ENCODE results near the gene KCNMA1.

The KCNMA1 gene

DNA sequence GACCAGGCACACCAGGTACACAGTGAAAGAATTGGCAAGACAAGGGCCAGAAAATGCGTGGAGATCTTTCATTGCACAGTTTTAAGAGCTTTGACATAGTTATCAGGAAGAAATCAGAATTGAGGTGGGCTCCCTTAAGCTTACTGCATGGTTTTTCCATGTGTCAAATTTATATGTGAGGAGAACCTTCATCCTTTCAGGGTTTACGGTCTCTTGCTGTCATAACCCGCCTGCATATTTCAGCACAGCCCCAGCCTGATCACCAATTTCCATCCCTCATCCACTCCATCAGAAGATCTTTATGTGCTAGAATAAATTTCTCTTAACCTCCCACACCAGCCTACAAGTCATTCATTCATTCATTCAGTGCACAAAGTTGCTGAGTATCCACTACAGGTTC is 373.1 kb downstream of the KCNMA1 start:
- in situ Hi-C loops (cut with MboI; ENCODE audit: low pct_unique_long_range_greater_than_20kb, low sequenced_read_pairs): no loop called here
- DNase-seq: no peak

DNA sequence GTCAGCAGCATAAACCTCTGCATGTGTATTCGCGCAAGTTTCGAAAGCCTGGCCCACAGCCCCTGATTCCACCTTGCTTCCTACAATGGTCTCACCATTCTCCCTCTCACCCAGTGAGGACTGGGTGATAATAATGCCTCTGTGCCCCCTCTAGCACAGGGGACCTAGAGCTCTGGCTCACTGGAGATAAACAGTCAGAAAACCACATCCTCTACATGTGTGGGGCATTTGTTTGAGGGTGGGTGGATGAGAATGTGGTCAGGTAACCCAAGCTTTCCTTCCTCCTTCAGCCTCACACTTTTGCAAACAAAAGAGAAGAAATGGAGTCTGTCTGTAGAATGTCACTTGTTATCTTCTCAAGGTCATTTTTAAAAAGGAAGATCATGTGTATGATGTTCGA is 373.5 kb downstream of the KCNMA1 start:
- in situ Hi-C loops (cut with MboI; ENCODE audit: low pct_unique_long_range_greater_than_20kb, low sequenced_read_pairs): no loop called here
- DNase-seq: peak; percentile 11

DNA sequence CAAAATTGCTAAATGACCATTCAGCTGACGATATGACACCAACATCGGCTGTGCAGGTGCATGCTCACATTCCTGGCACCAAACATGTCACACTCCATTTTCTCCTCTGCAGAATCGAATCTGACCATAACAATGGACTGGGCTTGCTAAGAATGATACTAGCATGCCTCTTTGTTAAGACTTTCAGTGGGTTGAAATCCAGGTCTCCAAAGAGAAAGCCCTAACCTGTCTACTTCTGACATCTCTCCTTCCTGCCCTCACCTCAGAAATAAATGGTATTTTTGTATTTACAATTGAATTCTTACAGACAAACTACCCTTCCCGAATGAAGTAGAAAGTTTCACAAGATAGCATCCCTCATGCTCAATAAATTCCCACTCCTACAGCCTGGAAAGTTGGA is 373.9 kb downstream of the KCNMA1 start:
- DNase-seq: no peak
- in situ Hi-C loops (cut with MboI; ENCODE audit: low pct_unique_long_range_greater_than_20kb, low sequenced_read_pairs): no loop called here

DNA sequence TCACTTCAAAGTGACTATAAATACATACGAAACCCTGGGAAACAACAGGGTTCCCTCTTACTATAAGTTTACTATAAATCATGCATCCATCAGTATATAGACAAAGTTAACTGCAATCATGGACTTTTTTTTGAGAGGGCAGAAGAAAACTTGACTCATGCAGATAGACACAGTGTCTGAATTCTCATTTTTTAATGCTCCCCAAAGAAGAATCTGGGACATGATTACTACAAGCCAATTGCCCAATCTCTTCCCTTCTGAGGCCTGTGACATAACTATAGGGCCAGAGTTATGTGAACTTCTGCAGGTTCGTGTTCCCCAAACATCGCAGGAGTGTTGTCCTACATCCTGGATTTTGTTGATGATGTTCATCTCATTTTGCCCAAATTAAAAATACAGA is 376.5 kb downstream of the KCNMA1 start:
- in situ Hi-C loops (cut with MboI; ENCODE audit: low pct_unique_long_range_greater_than_20kb, low sequenced_read_pairs): no loop called here

DNA sequence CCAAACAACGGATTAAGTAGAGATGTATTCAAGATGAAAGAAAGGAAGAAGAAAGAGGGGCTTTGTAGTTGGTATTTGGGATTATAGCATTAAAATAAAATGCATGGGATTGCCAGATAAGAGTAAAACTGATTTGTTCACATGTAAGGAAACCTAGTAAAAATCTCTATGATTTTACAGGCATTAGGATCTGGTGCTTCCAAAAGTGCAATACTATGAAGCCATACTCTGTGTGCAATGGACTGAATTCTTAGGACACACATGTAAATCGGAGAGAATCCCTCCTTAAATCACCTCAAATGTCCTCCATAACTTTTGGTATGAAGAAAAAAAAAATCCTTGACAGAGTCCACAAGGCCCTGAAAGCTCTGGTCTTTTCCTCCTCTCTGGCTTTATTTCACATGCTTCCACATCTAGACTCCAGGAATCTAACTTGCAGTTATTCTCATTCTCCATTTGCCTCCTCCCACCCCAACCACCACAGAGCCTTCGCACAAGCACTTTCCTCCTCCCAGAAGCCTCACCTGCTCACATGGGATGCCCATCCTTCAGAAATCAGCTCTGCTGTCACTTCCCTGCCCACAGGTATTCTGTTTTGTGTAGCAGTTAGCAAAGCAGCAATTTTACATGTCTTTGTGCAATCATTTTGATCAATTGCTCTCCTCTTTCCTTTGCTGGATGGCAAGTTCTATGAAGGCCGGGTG is 378.3 kb downstream of the KCNMA1 start:
- in situ Hi-C loops (cut with MboI; ENCODE audit: low pct_unique_long_range_greater_than_20kb, low sequenced_read_pairs): no loop called here

More for the DNA sequence above, 376.5 kb downstream of the KCNMA1 start:
- DNase-seq: no peak

DNA sequence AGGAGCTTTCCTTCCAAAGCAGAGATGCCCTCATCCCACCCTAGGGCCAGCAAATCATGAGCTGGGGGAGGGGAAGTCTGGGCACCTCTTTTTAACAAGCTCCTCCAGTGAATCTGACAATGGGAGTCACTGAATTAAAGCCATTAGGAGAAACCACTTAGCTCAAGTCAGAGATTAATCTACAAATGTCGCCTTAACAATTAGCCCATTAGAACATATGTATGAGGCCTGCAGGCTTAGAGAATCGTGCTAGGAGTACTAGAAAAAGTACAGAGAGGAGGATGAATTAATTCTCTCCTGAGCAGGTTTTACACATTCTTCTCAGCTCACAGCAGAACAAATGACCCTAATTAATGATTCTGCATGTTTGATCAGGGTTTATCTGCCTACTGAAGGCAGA is 381.3 kb downstream of the KCNMA1 start:
- in situ Hi-C loops (cut with MboI; ENCODE audit: low pct_unique_long_range_greater_than_20kb, low sequenced_read_pairs): no loop called here
- DNase-seq: no peak

More for the DNA sequence above, 378.3 kb downstream of the KCNMA1 start:
- DNase-seq: no peak

DNA sequence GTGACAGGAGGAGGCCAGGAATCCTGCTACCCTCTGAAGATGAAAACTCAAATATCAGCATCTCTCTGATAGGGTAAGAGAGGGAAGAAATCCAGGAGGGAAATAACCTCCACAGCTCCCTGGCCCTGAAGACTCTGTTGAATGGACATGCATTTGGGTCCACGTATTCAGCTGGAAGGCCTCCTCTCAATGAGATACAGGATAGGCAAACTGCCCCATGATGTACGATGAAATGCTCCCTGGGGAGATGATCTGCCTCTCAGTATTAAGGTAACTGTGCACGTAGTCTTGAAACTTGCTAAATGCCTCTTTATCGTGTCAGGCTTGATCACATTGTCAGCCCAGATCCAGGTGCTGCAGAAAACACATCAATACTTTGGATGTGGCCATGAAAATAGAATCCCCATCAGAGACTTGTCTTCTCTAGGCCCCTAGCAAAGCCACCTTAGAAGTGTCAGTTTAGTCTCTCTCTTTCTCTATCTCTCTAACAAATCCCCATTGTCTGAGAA is 384.0 kb downstream of the KCNMA1 start:
- no peak for DNase-seq
- in situ Hi-C loops (cut with MboI; ENCODE audit: low pct_unique_long_range_greater_than_20kb, low sequenced_read_pairs): no loop called here

DNA sequence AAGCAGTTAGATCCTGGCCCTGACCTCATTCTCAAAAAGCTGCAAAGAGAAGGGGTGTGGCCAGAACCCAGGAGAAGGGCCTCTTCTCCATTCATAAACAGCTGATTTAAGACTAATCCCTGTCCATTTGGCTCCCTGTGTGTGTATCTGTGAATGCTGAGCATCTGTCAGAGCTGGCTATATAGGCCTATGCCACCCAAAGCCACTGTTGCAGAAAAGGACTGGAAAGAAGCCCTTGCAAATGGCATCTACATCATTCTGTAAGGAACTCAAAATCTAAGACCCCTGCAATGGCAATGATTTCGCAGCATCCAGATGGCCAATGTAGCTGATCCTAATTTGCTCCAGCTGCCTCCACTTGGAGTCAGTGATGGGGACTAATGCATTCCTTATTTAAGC is 384.5 kb downstream of the KCNMA1 start:
- in situ Hi-C loops (cut with MboI; ENCODE audit: low pct_unique_long_range_greater_than_20kb, low sequenced_read_pairs): no loop called here
- no peak for DNase-seq

DNA sequence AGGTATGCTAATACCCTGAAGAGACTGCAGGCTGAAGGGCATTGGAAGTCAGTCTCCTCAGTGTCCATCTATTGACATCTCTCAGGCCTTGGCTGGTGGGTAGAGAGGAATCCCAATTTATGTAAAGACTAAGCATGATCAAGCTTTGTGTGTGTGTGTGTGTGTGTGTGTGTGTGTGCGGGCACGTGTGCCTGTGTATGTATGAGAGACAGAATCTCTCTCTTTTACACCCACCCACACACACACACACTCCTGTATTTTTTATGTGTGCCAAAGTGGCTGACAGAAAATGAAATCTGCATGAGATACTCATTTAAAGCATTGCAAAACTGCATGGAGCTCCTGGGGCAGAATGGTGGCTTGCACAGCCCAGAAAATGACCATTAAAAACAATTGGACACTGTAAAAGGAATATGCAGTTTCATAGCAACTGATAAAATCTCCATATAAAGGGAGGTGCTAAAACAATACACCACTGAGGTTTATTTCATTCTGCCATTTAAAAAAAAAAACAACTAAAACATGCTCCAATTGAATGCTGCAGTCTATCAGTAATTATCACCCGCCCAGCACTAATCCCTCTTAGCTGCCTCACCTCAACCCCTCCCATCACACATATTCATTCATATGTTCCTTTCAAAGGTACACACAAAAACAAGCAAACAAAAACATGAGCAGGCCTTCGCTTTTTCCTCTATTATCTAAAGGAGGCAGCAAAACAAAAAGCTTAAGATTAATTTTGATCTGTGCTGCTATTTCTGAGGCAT is 385.0 kb downstream of the KCNMA1 start:
- in situ Hi-C loops (cut with MboI; ENCODE audit: low pct_unique_long_range_greater_than_20kb, low sequenced_read_pairs): no loop called here
- DNase-seq: no peak

DNA sequence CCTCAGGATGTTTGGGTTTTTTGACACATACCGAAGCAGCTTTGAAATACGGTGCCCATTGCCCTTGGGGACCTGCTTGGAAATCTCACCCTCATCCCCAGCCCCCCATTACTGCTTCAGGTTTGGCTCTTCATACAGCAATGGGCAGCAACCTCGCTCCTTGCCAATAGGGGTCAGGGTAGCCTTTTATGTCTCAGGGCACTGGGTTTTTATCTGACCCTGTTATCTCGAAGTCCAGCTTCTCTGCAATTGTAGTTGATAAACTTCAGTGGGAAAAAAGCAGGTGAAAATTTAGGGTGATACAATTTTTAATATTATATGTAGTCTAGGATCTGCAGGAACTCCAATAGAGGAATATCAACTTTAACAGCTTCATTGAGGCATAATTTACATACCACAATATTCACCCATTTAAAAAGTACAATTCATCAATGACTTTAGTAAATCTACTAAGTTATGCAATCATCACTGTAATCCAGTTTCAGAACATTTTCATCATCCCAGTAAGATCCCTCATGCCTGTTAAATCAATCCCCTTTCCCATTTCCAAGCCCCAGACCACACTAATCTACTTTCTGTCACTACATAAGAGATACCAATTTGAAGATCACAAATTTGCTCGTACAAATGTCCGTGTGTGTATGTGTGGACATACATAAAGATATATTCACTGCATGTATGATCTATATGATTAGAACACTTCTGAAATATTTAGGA is 386.2 kb downstream of the KCNMA1 start:
- peak; percentile 6 for DNase-seq
- in situ Hi-C loops (cut with MboI; ENCODE audit: low pct_unique_long_range_greater_than_20kb, low sequenced_read_pairs): no loop called here

DNA sequence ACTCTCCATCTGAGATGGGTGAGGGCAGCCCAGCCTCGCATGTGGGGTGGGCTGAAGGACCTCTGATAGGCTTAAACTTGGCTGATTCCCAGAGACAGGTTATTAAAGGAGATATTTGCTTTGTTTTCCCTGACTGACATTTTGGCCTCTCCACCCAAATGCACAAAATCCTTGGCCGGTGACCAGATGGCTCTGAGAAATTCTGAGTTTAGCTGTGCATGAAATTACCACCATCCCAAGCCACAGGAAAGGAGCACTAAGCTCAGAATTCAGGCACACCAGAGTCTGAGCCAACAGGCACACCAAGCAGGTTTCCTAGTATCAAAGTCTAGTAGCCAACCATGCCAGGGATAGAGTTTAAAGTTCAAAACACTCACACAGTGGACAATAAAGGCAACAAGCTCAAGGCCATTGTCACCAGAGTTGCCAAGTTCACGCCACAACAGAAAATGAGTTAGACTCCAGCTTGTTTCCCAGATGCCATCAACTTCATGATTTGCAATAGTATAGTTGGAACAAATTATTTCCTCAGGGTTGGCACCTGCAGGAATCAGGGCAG is 387.6 kb downstream of the KCNMA1 start:
- in situ Hi-C loops (cut with MboI; ENCODE audit: low pct_unique_long_range_greater_than_20kb, low sequenced_read_pairs): no loop called here
- no peak for DNase-seq

DNA sequence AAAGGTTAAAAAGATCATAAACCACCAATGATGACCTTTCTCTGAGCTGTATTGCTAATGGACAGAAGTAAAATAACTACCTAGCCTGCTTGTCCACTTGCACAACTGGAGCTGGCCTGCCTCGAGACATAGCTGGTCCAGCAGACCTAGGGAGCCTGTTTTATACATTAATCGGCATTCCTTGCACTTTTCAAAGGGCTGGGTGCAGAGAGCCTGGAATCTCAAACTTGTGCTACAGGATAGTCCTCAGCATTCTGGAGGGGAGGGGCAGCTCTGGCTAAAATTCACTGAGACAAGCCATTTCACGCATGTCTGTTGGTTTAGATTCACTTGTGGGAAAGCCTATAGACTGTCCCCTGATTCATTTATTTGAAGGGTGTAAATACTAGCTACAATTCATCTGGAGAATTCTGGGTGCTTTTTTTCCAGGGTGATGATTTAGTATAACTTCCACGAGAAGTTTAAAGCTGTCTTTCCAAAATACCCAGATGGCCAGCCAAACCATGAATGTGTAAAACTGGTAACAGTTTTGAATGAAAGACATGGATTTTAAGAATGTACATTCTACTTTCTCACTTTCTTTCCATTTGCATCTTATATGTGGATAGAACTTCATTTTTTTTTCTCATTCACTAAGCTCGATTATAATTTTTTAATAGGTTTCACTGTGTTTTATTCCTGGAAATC is 389.4 kb downstream of the KCNMA1 start:
- in situ Hi-C loops (cut with MboI; ENCODE audit: low pct_unique_long_range_greater_than_20kb, low sequenced_read_pairs): no loop called here

DNA sequence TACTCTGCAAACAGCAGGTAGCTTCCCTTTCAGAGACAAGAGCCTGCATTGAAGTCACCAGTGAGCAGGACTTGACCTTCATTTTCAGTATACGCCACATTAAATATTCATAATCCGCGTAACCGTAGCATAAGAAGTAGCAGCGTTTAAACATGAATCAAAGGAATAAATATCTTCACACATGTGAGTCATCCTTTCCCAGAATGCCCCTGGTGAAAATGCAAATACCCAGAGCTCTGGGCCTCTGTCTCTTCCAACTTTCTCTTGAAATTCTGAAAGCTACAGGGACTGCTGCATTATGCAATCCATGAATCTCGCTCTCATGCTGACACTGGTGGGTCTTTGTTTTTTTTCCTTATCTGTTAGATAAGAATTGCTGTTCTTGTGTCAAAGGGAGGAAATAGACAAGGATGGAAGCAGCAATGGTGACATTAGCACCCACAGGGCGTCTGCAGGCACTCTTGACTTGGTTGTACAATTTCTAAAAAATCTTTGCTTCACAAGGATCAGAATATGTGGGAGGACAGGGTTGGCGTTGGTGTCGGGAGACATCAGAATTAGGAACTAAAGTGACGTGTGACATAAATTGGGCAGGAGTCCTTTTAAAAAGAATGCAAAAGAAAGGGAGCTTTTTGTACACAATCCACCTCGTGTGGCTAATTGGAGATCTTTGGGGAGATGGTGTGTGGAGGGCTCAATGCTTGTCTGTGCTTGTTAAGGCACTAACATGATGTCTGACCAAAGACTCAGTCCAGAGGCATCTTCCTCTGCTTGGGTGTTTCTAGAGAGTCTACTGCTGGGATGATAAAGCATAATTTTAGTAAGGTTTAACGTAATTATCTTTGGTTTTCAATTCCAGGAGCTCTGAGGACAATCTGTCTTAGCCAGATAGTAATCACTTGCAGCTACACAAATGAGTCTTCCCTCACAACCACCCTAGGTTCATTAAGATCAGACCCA is 390.3 kb downstream of the KCNMA1 start:
- no peak for DNase-seq
- in situ Hi-C loops (cut with MboI; ENCODE audit: low pct_unique_long_range_greater_than_20kb, low sequenced_read_pairs): no loop called here

More for the DNA sequence above, 389.4 kb downstream of the KCNMA1 start:
- DNase-seq: no peak

DNA sequence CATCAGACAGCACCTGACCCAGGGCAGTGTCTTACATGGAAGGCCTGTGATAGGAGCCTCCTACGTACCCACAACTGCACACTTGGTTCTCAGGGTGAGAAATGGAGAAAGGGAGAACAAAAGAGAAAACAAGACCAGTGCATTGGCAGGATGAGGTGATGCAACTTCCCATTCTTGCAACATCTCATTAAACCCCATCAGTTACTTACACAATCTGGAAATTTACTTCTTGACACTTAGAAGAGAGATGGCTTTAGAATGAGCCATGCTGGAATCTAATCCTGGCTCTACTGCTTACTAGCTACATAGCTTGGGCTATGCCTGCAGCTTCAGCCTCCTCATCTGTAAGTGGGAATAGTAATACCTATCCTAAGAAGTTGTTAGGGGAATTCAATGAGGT is 391.7 kb downstream of the KCNMA1 start:
- peak; percentile 13 for DNase-seq
- in situ Hi-C loops (cut with MboI; ENCODE audit: low pct_unique_long_range_greater_than_20kb, low sequenced_read_pairs): no loop called here

DNA sequence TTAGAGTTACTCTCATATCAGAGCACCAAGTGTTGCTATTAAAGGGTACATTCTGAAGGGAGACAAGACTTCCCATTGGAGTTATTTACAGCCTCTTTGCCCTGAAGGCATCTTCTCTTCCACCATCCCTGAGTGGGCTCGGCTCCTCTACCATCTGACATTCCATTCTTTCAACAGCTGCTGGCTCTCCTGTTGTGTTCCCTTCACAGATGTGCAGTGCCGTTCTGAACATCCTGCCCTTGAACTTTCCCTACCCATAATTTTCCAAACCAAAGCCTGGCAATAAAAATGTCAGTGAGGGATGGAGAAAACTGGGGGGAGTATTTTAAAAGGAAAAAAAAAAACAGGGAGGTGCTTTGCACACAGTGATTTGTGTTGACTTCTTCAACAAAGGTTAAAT is 392.9 kb downstream of the KCNMA1 start:
- in situ Hi-C loops (cut with MboI; ENCODE audit: low pct_unique_long_range_greater_than_20kb, low sequenced_read_pairs): no loop called here
- DNase-seq: no peak

DNA sequence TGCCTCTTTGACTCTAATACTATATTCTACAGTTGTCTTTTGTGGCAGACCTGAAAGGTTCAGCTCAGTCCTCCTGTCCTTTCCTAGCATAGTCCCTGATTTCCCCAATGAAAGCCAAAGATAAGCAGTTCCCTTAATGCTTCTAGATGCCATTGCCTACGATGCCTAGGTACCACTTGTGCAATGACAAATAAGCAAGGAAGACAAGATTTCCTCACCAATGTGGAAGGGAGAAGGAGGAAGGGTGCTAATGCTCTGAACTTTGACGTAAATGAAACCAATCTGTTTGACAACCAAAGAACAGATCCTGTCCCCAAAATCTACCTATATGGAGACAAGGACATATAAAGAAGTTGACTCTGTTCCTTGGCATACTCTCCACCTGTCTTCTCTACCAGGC is 393.3 kb downstream of the KCNMA1 start:
- in situ Hi-C loops (cut with MboI; ENCODE audit: low pct_unique_long_range_greater_than_20kb, low sequenced_read_pairs): no loop called here

DNA sequence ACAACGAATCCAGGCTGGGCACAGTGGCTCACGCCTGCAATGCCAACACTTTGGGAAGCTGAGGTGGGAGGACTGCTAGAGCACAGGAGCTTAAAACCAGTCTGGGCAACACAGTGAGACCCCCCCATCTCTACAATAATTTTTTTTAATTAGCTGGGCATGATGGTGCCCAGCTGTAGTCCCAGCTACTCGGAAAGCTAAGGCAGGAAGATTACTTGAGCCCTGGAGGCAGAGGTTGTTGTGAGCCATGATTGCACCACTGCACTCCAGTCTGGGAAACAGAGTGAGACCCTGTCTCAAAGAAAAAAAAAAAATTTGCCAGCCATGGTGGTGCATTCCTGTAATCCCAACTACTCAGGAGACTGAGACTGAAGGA is 396.3 kb downstream of the KCNMA1 start:
- DNase-seq: no peak
- in situ Hi-C loops (cut with MboI; ENCODE audit: low pct_unique_long_range_greater_than_20kb, low sequenced_read_pairs): no loop called here

More for the DNA sequence above, 393.3 kb downstream of the KCNMA1 start:
- no peak for DNase-seq

DNA sequence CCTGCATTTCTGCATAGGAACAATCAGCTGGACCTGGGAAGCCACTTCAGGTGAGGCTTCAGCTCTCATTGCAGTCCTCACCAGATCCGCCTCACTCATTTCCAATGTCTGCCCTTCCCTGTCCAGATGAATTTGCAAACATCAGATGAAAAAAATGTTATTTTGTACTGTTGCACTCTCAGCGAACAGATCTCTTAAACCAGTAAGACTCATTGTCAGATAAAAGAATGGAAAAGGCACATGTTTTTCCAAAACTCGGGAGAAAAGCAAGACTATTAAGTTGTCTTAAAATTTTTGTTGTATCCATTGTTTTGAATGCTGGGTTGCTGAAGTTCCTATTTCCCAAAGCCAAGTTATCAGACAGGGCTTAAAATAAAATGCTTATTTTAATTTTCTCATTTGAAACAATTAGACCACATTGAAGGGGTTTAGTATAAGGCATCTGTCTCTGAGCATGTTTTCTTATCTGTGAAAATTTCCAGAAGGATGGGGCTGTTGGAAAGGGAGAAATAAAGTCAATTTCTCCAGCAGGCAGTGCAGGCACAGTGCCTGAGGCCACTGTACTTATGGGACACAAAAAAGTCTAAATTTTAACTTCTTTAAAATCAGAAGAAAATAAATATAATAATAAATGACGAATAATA is 396.8 kb downstream of the KCNMA1 start:
- in situ Hi-C loops (cut with MboI; ENCODE audit: low pct_unique_long_range_greater_than_20kb, low sequenced_read_pairs): no loop called here
- DNase-seq: no peak
